GM23338 (cell line): ENCODE results near the gene PATE4. TPM values are rescaled to one million over a fixed set of nuclear protein-coding genes. Genes with fewer than 3 reads are reported as not detected.

Source experiments
- ATAC-seq: fragments of 200-7000 bp; cut with Tn5 transposase; 3 replicates; pipeline ENCODE4 v1.9.1; 2020
- DNase-seq: peaks from one replicate; pipeline ENCODE4 v3.0.0-alpha.2; 2015; ENCODE audit warnings: low spot score
- H2AFZ ChIP-seq: fragments of 200-600 bp; sonication (generic); 2 replicates; pipeline ENCODE4 v1.8.0; 2016; ENCODE audit warnings: antibody characterized with exemption, mild to moderate bottlenecking, moderate library complexity
- H3F3A ChIP-seq: fragments of 200-600 bp; sonication (generic); replicated peaks from 2 replicates; pipeline ENCODE4 v1.8.0; 2017; ENCODE audit warnings: antibody characterized with exemption, mixed run types, low read depth
- H3K27ac ChIP-seq: fragments of 200-600 bp; sonication (generic); 2 replicates; pipeline ENCODE4 v1.6.1; 2016; ENCODE audit warnings: low read depth
- H3K27me3 ChIP-seq: fragments of 200-600 bp; sonication (generic); 2 replicates; pipeline ENCODE4 v1.8.0; 2016; ENCODE audit warnings: mild to moderate bottlenecking, mixed run types, moderate library complexity; ENCODE audit not compliant: insufficient read depth
- H3K36me3 ChIP-seq: fragments of 200-600 bp; sonication (generic); 2 replicates; pipeline ENCODE4 v1.8.0; 2016; ENCODE audit warnings: mild to moderate bottlenecking; ENCODE audit not compliant: insufficient read depth
- H3K4me1 ChIP-seq: fragments of 200-600 bp; sonication (generic); 2 replicates; pipeline ENCODE4 v1.8.0; 2016; ENCODE audit warnings: mild to moderate bottlenecking, moderate library complexity; ENCODE audit not compliant: insufficient read depth
- H3K4me2 ChIP-seq: fragments of 200-600 bp; sonication (generic); 2 replicates; pipeline ENCODE4 v1.7.1; 2017; ENCODE audit warnings: mixed run types
- H3K4me3 ChIP-seq: fragments of 200-600 bp; sonication (generic); 2 replicates; pipeline ENCODE4 v1.6.1; 2016; ENCODE audit warnings: mixed run types
- H3K79me2 ChIP-seq: fragments of 200-600 bp; sonication (generic); replicated peaks from 2 replicates; pipeline ENCODE4 v1.8.0; 2017; ENCODE audit warnings: mild to moderate bottlenecking; ENCODE audit not compliant: insufficient read depth
- H3K9me2 ChIP-seq: fragments of 200-600 bp; sonication (generic); 2 replicates; pipeline ENCODE4 v1.8.0; 2017; ENCODE audit not compliant: insufficient read depth
- H4K20me1 ChIP-seq: fragments of 200-600 bp; sonication (generic); replicated peaks from 2 replicates; pipeline ENCODE4 v1.8.0; 2017; ENCODE audit warnings: mild to moderate bottlenecking; ENCODE audit not compliant: insufficient read depth
- H3K27ac Mint-ChIP-seq: 2 replicates; pipeline ENCODE4 v1.8.0; 2020; ENCODE audit warnings: inconsistent platforms, mild to moderate bottlenecking, moderate library complexity, mixed read lengths
- H3K27me3 Mint-ChIP-seq: 3 replicates; pipeline ENCODE4 v1.8.0; 2022; ENCODE audit warnings: low read depth, mild to moderate bottlenecking, moderate library complexity, mixed read lengths, inconsistent platforms; ENCODE audit not compliant: insufficient read depth, poor library complexity
- H3K36me3 Mint-ChIP-seq: 3 replicates; pipeline ENCODE4 v1.8.0; 2021; ENCODE audit warnings: low read depth, mild to moderate bottlenecking, inconsistent platforms, moderate library complexity, mixed read lengths
- H3K4me1 Mint-ChIP-seq: 3 replicates; pipeline ENCODE4 v1.8.0; 2020; ENCODE audit warnings: mild to moderate bottlenecking, inconsistent platforms, mixed read lengths
- H3K4me3 Mint-ChIP-seq: 3 replicates; pipeline ENCODE4 v1.8.0; 2021; ENCODE audit warnings: moderate library complexity, mild to moderate bottlenecking, inconsistent platforms, mixed read lengths
- H3K9me3 Mint-ChIP-seq: 3 replicates; pipeline ENCODE4 v1.8.0; 2020; ENCODE audit warnings: moderate library complexity, mild to moderate bottlenecking, inconsistent platforms, mixed read lengths
- CREB1 ChIP-seq: fragments of 250-450 bp; sonication (Bioruptor Pico); IDR thresholded peaks from 2 replicates; pipeline ENCODE4 v1.5.0; 2020; ENCODE audit warnings: low read depth, mild to moderate bottlenecking, moderate library complexity
- EZH2phosphoT487 ChIP-seq: fragments of 200-600 bp; sonication (generic); IDR thresholded peaks from one replicate; pipeline ENCODE4 v1.8.1; 2018; ENCODE audit warnings: antibody characterized with exemption; ENCODE audit not compliant: unreplicated experiment
- JUNB ChIP-seq: IDR thresholded peaks from one replicate; pipeline ENCODE4 v1.6.1; 2016; ENCODE audit warnings: antibody characterized with exemption; ENCODE audit not compliant: unreplicated experiment
- NANOG ChIP-seq: IDR thresholded peaks from 2 replicates; pipeline ENCODE4 v1.6.1; 2016; ENCODE audit warnings: antibody characterized with exemption, borderline replicate concordance
- POLR2AphosphoS5 ChIP-seq: IDR thresholded peaks from 2 replicates; pipeline ENCODE4 v1.6.1; 2016; ENCODE audit warnings: antibody characterized with exemption, low read depth
- STAT1 ChIP-seq: IDR thresholded peaks from one replicate; pipeline ENCODE4 v1.6.1; 2016; ENCODE audit warnings: antibody characterized with exemption; ENCODE audit not compliant: unreplicated experiment
- polyA plus RNA-seq: library from polyadenylated mRNA; unstranded; fragments of >200 nt; fragmentation: Nextera tagmentation; extraction: Ambion mirVana; gene quantifications from 2 replicates; pipeline ENCODE4 v1.2.1, GENCODE V29; 2016
- total RNA-seq: library from RNA; depleted of rRNA; stranded (reverse); fragments of >200 nt; shearing (Covaris generic); gene quantifications from 2 replicates; pipeline ENCODE4 v1.2.3, GENCODE V29; 2014
- TF ChIP-seq, protein P1 (sequence below): IDR thresholded peaks from one replicate; pipeline ENCODE4 v1.6.1; 2018; ENCODE audit warnings: antibody characterized with exemption; ENCODE audit not compliant: unreplicated experiment
- TF ChIP-seq, protein P2 (sequence below): IDR thresholded peaks from 2 replicates; pipeline ENCODE4 v1.6.1; 2016; ENCODE audit warnings: antibody characterized with exemption

Gene PATE4
- total and polyA plus RNA-seq, 2 experiments from 2014 or later, result not detected

- Histone ChIP-seq H3K36me3 (no peaks in the 10 kb centered on the region), H3K79me2 (no peaks in the 10 kb centered on the region), H3K27ac (no peak within 1 kb of the TSS), H3K9me2 (peaks cover 20% of the 10 kb centered on the region), H3K4me1 (no peaks in the 10 kb centered on the region), H4K20me1 (no peaks in the 10 kb centered on the region), H3F3A (no peaks in the 10 kb centered on the region), H3K27me3 (no peaks in the 10 kb centered on the region; the same call in 1 of the 2 replicates), H3K4me2 (no peak within 1 kb of the TSS), H2AFZ (no peak within 1 kb of the TSS), H3K4me3 (no peak within 1 kb of the TSS)
- DNase-seq, result no peak
- Mint-ChIP-seq H3K9me3 (peaks cover 2% of the 10 kb centered on the region; the same call in 1 of the 3 replicates), H3K27me3 (no peaks in the 10 kb centered on the region), H3K27ac (no peak within 1 kb of the TSS), H3K4me1 (no peaks in the 10 kb centered on the region), H3K36me3 (no peaks in the 10 kb centered on the region), H3K4me3 (no peak within 1 kb of the TSS)
- TF ChIP-seq EZH2phosphoT487 (no peak), POLR2AphosphoS5 (no peak), JUNB (no peak)
- TF ChIP-seq, protein P1, sequence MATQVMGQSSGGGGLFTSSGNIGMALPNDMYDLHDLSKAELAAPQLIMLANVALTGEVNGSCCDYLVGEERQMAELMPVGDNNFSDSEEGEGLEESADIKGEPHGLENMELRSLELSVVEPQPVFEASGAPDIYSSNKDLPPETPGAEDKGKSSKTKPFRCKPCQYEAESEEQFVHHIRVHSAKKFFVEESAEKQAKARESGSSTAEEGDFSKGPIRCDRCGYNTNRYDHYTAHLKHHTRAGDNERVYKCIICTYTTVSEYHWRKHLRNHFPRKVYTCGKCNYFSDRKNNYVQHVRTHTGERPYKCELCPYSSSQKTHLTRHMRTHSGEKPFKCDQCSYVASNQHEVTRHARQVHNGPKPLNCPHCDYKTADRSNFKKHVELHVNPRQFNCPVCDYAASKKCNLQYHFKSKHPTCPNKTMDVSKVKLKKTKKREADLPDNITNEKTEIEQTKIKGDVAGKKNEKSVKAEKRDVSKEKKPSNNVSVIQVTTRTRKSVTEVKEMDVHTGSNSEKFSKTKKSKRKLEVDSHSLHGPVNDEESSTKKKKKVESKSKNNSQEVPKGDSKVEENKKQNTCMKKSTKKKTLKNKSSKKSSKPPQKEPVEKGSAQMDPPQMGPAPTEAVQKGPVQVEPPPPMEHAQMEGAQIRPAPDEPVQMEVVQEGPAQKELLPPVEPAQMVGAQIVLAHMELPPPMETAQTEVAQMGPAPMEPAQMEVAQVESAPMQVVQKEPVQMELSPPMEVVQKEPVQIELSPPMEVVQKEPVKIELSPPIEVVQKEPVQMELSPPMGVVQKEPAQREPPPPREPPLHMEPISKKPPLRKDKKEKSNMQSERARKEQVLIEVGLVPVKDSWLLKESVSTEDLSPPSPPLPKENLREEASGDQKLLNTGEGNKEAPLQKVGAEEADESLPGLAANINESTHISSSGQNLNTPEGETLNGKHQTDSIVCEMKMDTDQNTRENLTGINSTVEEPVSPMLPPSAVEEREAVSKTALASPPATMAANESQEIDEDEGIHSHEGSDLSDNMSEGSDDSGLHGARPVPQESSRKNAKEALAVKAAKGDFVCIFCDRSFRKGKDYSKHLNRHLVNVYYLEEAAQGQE, result no peak
- ATAC-seq, result no peak
Measured at GRCh38 chr11:125787827-125788226, 45.3 kb upstream of the PATE4 start, which contains the start of gene PATE3. PATE3 (plus strand) TSS chr11:125788127; CDS start chr11:125788152, 25 bp downstream.

GRCh38 chr11:125790825-125791224, 42.3 kb upstream of the PATE4 start:
- H3K27ac Mint-ChIP-seq, result no peak overlapping the region
- H3K9me3 Mint-ChIP-seq, result peaks cover 7% of the 10 kb centered on the region; the same call in 2 of the 3 replicates

More at GRCh38 chr11:125790825-125791224, 42.3 kb upstream of the PATE4 start:
- H3K4me1 Mint-ChIP-seq, result no peaks in the 10 kb centered on the region
- H3K9me2 ChIP-seq, result peaks cover 13% of the 10 kb centered on the region; the same call in 1 of the 2 replicates
- no peaks in the 10 kb centered on the region for H3K27me3 Mint-ChIP-seq
- no peaks in the 10 kb centered on the region for H4K20me1 ChIP-seq
- no peaks in the 10 kb centered on the region for H3K79me2 ChIP-seq
- H3K4me2 ChIP-seq, result no peak overlapping the region
- DNase-seq (no peak), ATAC-seq (no peak)
- no peaks in the 10 kb centered on the region for H3F3A ChIP-seq
- H3K27me3 ChIP-seq, result no peaks in the 10 kb centered on the region; the same call in 1 of the 2 replicates
- H3K4me3 Mint-ChIP-seq, result no peak overlapping the region
- H3K4me3 ChIP-seq, result no peak overlapping the region
- no peaks in the 10 kb centered on the region for H3K36me3 Mint-ChIP-seq
- TF ChIP-seq, protein P1, result no peak
- TF ChIP-seq STAT1 (no peak), NANOG (no peak), CREB1 (CRISPR knock-in tag) (no peak), JUNB (no peak)
- TF ChIP-seq, protein P2, sequence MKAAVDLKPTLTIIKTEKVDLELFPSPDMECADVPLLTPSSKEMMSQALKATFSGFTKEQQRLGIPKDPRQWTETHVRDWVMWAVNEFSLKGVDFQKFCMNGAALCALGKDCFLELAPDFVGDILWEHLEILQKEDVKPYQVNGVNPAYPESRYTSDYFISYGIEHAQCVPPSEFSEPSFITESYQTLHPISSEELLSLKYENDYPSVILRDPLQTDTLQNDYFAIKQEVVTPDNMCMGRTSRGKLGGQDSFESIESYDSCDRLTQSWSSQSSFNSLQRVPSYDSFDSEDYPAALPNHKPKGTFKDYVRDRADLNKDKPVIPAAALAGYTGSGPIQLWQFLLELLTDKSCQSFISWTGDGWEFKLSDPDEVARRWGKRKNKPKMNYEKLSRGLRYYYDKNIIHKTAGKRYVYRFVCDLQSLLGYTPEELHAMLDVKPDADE, result no peak
- peaks cover 3% of the 10 kb centered on the region; the same call in 1 of the 2 replicates for H3K36me3 ChIP-seq
- H2AFZ ChIP-seq, result no peak overlapping the region
- H3K27ac ChIP-seq, result no peak overlapping the region
- H3K4me1 ChIP-seq, result no peaks in the 10 kb centered on the region
